Mammary epithelial cell (primary cell): ENCODE measurements around the gene SGSM2.

Experiments
- CTCF ChIP-seq, 2 donors: IDR thresholded peaks in 1 of 2; conservative IDR thresholded peaks in 1 of 2; 2 replicates each; pipeline ENCODE4 v1.5.1; 2011 to 2012; ENCODE audit warnings: inconsistent platforms in 2 of 2, low read length in 2 of 2, mild to moderate bottlenecking in 2 of 2, control low read depth in 1 of 2, low read depth in 1 of 2; ENCODE audit not compliant: insufficient read depth in 1 of 2; ENCODE audit errors: extremely low read depth in 1 of 2
- EZH2 ChIP-seq: IDR thresholded peaks from 2 replicates; pipeline ENCODE4 v1.6.1; 2012; ENCODE audit warnings: low read length, inconsistent platforms, borderline replicate concordance

DNA sequence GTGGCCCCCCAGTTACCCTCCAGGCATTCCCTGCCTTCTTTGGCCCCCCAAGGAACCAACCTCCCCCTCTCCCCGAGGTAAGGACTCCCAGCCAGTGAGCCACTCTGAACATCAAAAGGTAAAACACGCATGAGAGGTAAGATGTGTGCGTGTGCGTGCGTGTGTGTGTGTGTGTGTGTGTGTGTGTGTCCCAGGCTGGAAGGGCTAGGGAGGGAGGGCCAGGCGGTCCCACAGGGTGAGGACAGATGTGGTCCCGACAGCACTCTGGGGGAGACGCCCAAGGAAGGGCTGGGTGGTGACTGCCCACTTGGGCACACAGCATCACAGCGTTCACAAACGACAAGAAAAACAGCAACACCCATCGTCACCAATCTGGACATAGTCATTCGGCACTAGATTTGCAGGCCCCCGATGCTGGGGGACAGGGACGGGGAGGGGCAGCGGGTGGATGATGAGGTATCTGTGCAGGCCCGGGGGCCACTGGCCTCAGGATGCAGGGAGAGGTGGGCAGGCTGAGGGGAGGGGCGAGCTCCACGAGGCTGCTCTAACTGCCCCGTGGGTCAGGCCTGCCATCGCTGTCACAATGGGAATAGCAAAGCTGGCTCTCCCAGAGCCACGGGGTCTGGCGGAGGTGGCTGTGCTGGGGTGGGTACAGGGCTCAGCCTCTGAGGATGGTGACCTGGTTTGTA is 47.3 kb downstream of the SGSM2 start:
- no peak for TF ChIP-seq CTCF (conservative IDR thresholded peaks at IDR 0.05 in 1 of 2, IDR thresholded peaks at IDR 0.05 in 1 of 2; ENCODE audit: extremely low read depth in 1 of 2, insufficient read depth in 1 of 2, low read depth in 1 of 2, low read length in 2 of 2)
- no peak for TF ChIP-seq EZH2
